Testis (tissue), 3 donors: ENCODE results near the gene VANGL2. TPM values are rescaled to one million over a fixed set of nuclear protein-coding genes. Genes with fewer than 3 reads are reported as not detected.

ENCODE experiments used
- DNase-seq: peaks from one replicate; pipeline ENCODE4 v3.0.0-alpha.2; 2019
- H3K27ac ChIP-seq, 2 donors: fragments of 200-600 bp; sonication (generic); one replicate each; pipeline ENCODE4 v1.5.1; 2019
- H3K27me3 ChIP-seq: fragments of 200-600 bp; sonication (generic); one replicate; pipeline ENCODE4 v1.5.1; 2019
- H3K36me3 ChIP-seq: fragments of 200-600 bp; sonication (generic); one replicate; pipeline ENCODE4 v1.5.1; 2017; ENCODE audit warnings: low read depth; ENCODE audit errors: missing control alignments
- H3K4me1 ChIP-seq: fragments of 200-600 bp; sonication (generic); one replicate; pipeline ENCODE4 v1.5.1; 2019
- H3K4me3 ChIP-seq, 2 donors: fragments of 200-600 bp; sonication (generic); one replicate each; pipeline ENCODE4 v1.5.1; 2017 to 2019
- H3K9me3 ChIP-seq: fragments of 200-600 bp; sonication (generic); one replicate; pipeline ENCODE4 v1.5.1; 2017
- CTCF ChIP-seq, 3 experiments: fragments of 450-650 bp in 2 of 3; fragments of 200-600 bp in 1 of 3; sonication (generic) in 1 of 3; IDR thresholded peaks; one replicate each; pipeline ENCODE4 v1.5.1; 2016 to 2019; ENCODE audit warnings: antibody characterized with exemption in 3 of 3, mild to moderate bottlenecking in 2 of 3, moderate library complexity in 1 of 3
- POLR2A ChIP-seq: fragments of 450-650 bp; IDR thresholded peaks from one replicate; pipeline ENCODE4 v1.6.1; 2017; ENCODE audit warnings: antibody characterized with exemption, mild to moderate bottlenecking, moderate library complexity
- WGBS, 2 donors: methylation state at CpG; one replicate each; pipeline ENCODE4 v1.1.5; 2018; 5-methylcytosine and 5-hydroxymethylcytosine counted together
- intact Hi-C: fragments of 100-400 bp; cut with DNase I; formaldehyde crosslinking; loops from one replicate; pipeline ENCODE4 v1.15.1; 2023; ENCODE audit warnings: low total_unique reads
- polyA plus RNA-seq: library from polyadenylated mRNA; stranded (reverse); fragments of 350-450 nt; fragmentation: Illumina TruSeq; extraction: RNeasy Lipid Tissue Mini Kit (QIAGEN cat#74804); gene quantifications from one replicate; pipeline ENCODE4 v1.2.3, GENCODE V29; 2014; ENCODE audit warnings: low read depth, low replicate concordance; ENCODE audit not compliant: insufficient read depth
- total RNA-seq, 2 donors: library from RNA; depleted of rRNA; stranded (reverse); fragments of >200 nt; gene quantifications; one replicate each; pipeline ENCODE4 v1.2.3, GENCODE V29; 2016

Gene VANGL2
- total and polyA plus RNA-seq, 3 donors from 2014 or later, result 3.6 to 5.9 (median 3.8) TPM

- H3K27ac ChIP-seq, result no peak overlapping the region
- H3K36me3 ChIP-seq, result no peaks in the 10 kb centered on the region
- 45 to 50% methylated on average over 9 of the region's 9 CpGs for WGBS, 2 donors
- DNase-seq, result no peak
- no peak for TF ChIP-seq CTCF (IDR thresholded peaks at IDR 0.05)
- TF ChIP-seq POLR2A, result no peak
- intact Hi-C loops, result no loop called here
- H3K27me3 ChIP-seq, result no peaks in the 10 kb centered on the region
- peaks cover 11% of the 10 kb centered on the region for H3K4me1 ChIP-seq
- no peaks in the 10 kb centered on the region for H3K9me3 ChIP-seq
- H3K4me3 ChIP-seq, result no peak overlapping the region
Measured at GRCh38 chr1:160402001-160402795, 1.8 kb downstream of the VANGL2 start.

GRCh38 chr1:160403244-160403643, 2.9 kb downstream of the VANGL2 start:
- no peaks in the 10 kb centered on the region for H3K36me3 ChIP-seq
- H3K4me3 ChIP-seq, result no peak overlapping the region
- peaks cover 11% of the 10 kb centered on the region for H3K4me1 ChIP-seq
- DNase-seq, result no peak
- TF ChIP-seq POLR2A, result no peak
- H3K9me3 ChIP-seq, result no peaks in the 10 kb centered on the region
- no peak overlapping the region for H3K27ac ChIP-seq
- 70 to 78% methylated on average over 3 of the region's 3 CpGs for WGBS, 2 donors
- intact Hi-C loops, result no loop called here
- no peaks in the 10 kb centered on the region for H3K27me3 ChIP-seq

- intact Hi-C loops, result no loop called here
- Histone ChIP-seq H3K36me3 (no peaks in the 10 kb centered on the region), H3K4me3 (no peak overlapping the region), H3K4me1 (peaks cover 11% of the 10 kb centered on the region), H3K9me3 (no peaks in the 10 kb centered on the region), H3K27ac (no peak overlapping the region), H3K27me3 (no peaks in the 10 kb centered on the region)
- TF ChIP-seq POLR2A (no peak), CTCF (IDR thresholded peaks at IDR 0.05) (no peak)
- no peak for DNase-seq
- WGBS, 2 donors, result 96 to 98% methylated on average over 3 of the region's 3 CpGs
Measured at GRCh38 chr1:160404094-160404493, 3.7 kb downstream of the VANGL2 start.

DNA sequence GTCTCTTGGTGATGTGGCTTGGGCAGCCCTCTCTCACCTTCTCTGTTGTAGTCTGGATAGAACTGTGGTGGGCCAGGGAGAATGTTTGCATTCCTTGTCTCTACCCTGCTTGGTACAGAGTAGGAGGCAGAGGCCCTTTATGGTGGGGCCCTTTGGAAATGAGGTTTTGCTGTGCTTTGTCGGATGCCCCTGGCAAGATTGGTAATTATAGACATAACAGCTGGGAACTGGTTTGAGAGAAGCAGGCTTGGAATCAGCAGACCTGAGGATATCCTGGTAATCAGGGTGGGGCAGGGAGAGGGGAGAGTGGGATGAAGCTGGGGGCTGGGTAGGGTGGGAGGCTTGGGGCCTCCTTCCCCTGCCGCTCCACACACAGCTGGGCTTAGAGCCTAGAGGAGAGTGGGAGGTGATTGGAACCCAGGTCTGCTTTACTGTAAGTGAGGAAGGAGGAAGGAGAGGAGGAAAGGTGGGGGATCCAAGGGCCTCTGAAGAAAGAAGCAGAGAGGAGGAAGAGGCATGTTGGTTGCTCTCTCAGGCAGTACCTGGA, 5.0 kb downstream of the VANGL2 start:
- Histone ChIP-seq H3K4me1 (peaks cover 11% of the 10 kb centered on the region), H3K4me3 (no peak overlapping the region), H3K36me3 (no peaks in the 10 kb centered on the region), H3K27ac (no peak overlapping the region), H3K27me3 (no peaks in the 10 kb centered on the region), H3K9me3 (no peaks in the 10 kb centered on the region)
- TF ChIP-seq POLR2A, result no peak
- no peak for TF ChIP-seq CTCF (IDR thresholded peaks at IDR 0.05)
- intact Hi-C loops, result no loop called here
- WGBS, 2 donors, result 79 to 94% methylated on average over 2 of the region's 2 CpGs
- DNase-seq, result no peak

DNA sequence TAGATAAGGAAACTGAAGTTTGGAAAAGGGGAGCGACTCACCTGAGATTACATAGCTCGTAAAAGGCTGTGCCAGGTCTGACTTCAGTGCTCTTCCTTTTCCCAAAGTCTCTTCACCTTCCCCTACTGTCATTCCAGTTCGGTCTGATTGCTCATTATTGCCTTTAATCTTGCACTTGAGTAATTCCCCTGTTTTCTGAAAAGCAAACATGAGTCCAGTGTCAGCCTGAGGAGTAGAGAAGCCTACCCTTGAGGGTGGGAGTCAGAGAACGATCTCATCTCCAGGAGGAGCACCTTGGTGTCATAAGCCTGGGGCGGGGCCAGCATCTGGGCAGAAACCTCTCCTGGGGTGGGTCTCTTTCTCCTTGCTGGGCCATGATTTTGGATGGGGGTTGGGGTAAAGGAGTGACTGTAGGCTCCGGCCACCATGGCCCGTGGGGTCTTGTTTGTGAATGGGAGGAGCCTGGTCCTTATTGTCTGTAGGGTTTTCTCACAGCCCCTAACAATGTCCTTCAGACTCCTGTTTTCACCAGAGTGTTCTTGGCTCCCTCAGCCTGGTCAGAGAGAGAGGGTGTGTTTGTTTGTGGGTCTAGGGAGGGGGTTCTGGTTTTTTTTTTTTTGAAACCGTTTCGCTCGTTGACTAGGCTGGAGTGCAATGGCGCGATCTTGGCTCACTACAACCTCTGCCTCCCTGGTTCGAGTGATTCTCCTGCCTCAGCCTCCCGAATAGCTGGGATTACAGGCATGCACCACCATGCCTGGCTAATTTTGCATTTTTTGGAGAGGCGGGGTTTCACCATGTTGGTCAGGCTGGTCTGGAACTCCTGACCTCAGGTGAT, 6.0 kb downstream of the VANGL2 start:
- Histone ChIP-seq H3K27me3 (no peaks in the 10 kb centered on the region), H3K4me3 (no peak overlapping the region), H3K4me1 (peaks cover 9% of the 10 kb centered on the region), H3K36me3 (no peaks in the 10 kb centered on the region), H3K27ac (no peak overlapping the region), H3K9me3 (no peaks in the 10 kb centered on the region)
- 89 to 93% methylated on average over 14 to 15 of the region's 15 CpGs for WGBS, 2 donors
- intact Hi-C loops, result no loop called here
- DNase-seq, result no peak
- TF ChIP-seq POLR2A (no peak), CTCF (IDR thresholded peaks at IDR 0.05) (no peak)
